Thyroid gland (tissue), 4 donors: Measurements from ENCODE around the gene ZNF117.
"Not testable (repeated sequence)": the region's sequence is repeated elsewhere in the genome, so short reads cannot be mapped to it uniquely, and the experiment has no call there.

ENCODE experiments used
- CTCF ChIP-seq, 6 experiments: fragments of 200-600 bp in 3 of 6; fragments of 450-650 bp in 3 of 6; sonication (generic) in 3 of 6; IDR thresholded peaks; one replicate each; pipeline ENCODE4 v1.5.1; 2016 to 2019; ENCODE audit warnings: antibody characterized with exemption in 6 of 6, mild to moderate bottlenecking in 2 of 6, inconsistent platforms in 1 of 6, moderate library complexity in 1 of 6
- POLR2A ChIP-seq, 2 donors: fragments of 450-650 bp; IDR thresholded peaks; one replicate each; pipeline ENCODE4 v1.6.1; 2017; ENCODE audit warnings: antibody characterized with exemption in 2 of 2, mild to moderate bottlenecking in 2 of 2, moderate library complexity in 1 of 2

DNA sequence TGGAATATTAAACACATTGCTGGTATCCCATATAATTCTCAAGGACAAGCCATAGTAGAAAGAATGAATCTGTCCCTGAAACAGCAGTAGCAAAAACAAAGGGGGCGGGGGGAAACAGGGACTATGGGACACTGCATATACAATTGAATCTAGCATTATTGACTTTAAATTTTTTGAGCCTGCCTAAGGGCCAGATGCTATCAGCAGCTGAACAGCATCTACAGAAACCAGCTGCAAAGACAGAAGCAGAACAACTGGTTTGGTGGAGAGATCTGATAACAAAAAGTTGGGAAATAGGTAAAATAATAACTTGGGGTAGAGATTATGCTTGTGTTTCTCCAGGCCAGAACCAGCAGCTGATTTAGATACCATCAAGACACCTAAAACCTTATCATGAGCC is 42.1 kb downstream of the ZNF117 start:
- not testable (repeated sequence) for TF ChIP-seq CTCF, POLR2A (IDR thresholded peaks at IDR 0.05)
